Measurements from ENCODE around the gene ATP6V0E1. TPM values are rescaled to one million over a fixed set of nuclear protein-coding genes. Genes with fewer than 3 reads are reported as not detected.
"Not testable (repeated sequence)": the region's sequence is repeated elsewhere in the genome, so short reads cannot be mapped to it uniquely, and the experiment has no call there.

The ATP6V0E1 gene
- total RNA-seq, 1 experiment from 2014 or later, result 304 TPM

GRCh38 chr5:173035904-173036707, 52.5 kb downstream of the ATP6V0E1 start:
- DNase-seq (ENCODE audit: low spot score), result no peak

- DNase-seq (ENCODE audit: low spot score), result no peak
Measured at GRCh38 chr5:173039188-173039587, 55.6 kb downstream of the ATP6V0E1 start.

DNA sequence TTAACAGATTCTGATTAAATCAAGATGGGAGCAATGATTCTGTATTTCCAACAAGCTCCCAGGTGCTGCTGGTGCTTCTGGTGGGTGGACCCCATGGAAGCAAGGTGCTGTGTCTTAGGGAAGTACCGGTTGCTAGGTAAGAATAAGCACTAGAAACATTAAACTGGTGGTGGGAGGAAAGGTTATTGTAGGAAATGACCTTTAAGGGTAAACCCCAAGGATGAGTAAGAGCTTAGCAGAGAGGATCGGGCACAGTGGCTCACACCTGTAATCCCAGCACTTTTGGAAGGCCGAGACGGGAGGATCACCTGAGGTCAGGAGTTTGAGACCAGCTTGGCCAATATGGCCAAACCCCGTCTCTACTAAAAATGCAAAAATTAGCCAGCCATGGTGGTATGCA, 56.4 kb downstream of the ATP6V0E1 start:
- DNase-seq (ENCODE audit: low spot score), result no peak

GRCh38 chr5:173041881-173042762, 58.6 kb downstream of the ATP6V0E1 start:
- DNase-seq (ENCODE audit: low spot score), result no peak

GRCh38 chr5:173042763-173043107, 59.2 kb downstream of the ATP6V0E1 start:
- DNase-seq (ENCODE audit: low spot score), result no peak

- no peak for DNase-seq (ENCODE audit: low spot score)
Measured at GRCh38 chr5:173045474-173045873, 61.9 kb downstream of the ATP6V0E1 start.

GRCh38 chr5:173047096-173047837, 63.7 kb downstream of the ATP6V0E1 start:
- not testable (repeated sequence) for DNase-seq (ENCODE audit: low spot score)

- no peak for DNase-seq (ENCODE audit: low spot score)
Measured at GRCh38 chr5:173047838-173048105, 64.2 kb downstream of the ATP6V0E1 start.

GRCh38 chr5:173050791-173051190, 67.2 kb downstream of the ATP6V0E1 start:
- no peak for DNase-seq (ENCODE audit: low spot score)

GRCh38 chr5:173051746-173052145, 68.2 kb downstream of the ATP6V0E1 start:
- no peak for DNase-seq (ENCODE audit: low spot score)

- DNase-seq (ENCODE audit: low spot score), result no peak
Measured at GRCh38 chr5:173053041-173053440, 69.5 kb downstream of the ATP6V0E1 start.

DNA sequence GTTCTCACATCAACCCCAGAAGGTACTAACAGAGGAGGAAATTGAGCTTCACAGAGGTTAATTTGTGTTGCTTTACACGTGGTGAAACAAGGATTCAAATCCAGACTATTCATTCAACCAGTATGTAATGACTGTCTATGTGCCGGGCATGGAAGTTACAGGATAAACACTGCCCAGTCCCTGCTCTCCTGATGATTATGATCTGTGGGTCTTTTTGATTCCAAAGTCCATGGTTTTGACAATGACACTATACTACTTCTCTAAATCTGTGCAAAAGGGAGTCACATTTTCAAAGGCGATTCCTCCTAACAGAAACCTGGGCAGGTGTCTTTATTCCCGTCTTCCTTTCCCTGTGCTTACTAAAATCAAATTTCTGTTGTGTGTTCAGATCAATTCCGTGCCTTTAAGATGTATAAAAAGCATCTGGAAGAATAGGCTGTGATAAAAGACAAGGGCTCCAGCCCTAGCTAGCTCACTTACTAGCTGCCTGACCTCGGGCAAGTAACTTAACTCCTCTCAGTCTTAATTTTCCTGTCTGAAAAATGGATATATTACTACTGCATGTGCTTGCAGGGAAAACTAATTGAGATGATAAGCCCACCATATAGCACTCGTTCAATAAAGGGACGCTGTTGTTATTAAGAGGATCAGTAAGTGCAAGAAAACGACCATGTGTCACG, 71.6 kb downstream of the ATP6V0E1 start:
- no peak for DNase-seq (ENCODE audit: low spot score)

- no peak for DNase-seq (ENCODE audit: low spot score)
Measured at GRCh38 chr5:173055722-173055982, 72.1 kb downstream of the ATP6V0E1 start.

- peak; percentile 92 for DNase-seq (ENCODE audit: low spot score)
Measured at GRCh38 chr5:173055983-173056782, 72.6 kb downstream of the ATP6V0E1 start, which contains the start of gene CREBRF. TSS of gene CREBRF (plus strand) at chr5:173056352. CDS start at chr5:173080776, 24,424 bp downstream.

GRCh38 chr5:173056783-173057061, 73.2 kb downstream of the ATP6V0E1 start:
- no peak for DNase-seq (ENCODE audit: low spot score)

- DNase-seq (ENCODE audit: low spot score), result peak; percentile 96
Measured at GRCh38 chr5:173057062-173057924, 73.7 kb downstream of the ATP6V0E1 start.

DNA sequence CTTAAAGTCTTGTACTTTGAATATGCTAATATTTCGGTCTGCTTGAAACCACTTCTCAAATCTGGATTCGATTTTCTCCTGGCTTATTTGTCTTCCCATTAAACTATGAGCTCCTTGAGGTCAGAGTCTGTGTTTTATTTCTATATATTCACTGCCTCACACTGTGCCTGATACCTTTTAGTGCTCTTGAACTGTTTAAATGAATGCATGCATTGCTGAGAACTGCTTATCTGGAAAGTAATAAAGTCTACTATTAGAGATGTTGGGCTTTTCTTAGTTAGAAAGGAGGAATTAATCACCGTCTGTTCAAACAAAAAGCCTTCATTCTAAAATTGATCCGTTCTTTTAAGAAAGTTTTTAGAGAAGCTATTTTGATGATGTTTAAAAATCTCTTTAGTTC, 78.6 kb downstream of the ATP6V0E1 start:
- DNase-seq (ENCODE audit: low spot score), result no peak

- DNase-seq (ENCODE audit: low spot score), result no peak
Measured at GRCh38 chr5:173065155-173065554, 81.6 kb downstream of the ATP6V0E1 start.

- DNase-seq (ENCODE audit: low spot score), result no peak
Measured at GRCh38 chr5:173069671-173070070, 86.1 kb downstream of the ATP6V0E1 start.

DNA sequence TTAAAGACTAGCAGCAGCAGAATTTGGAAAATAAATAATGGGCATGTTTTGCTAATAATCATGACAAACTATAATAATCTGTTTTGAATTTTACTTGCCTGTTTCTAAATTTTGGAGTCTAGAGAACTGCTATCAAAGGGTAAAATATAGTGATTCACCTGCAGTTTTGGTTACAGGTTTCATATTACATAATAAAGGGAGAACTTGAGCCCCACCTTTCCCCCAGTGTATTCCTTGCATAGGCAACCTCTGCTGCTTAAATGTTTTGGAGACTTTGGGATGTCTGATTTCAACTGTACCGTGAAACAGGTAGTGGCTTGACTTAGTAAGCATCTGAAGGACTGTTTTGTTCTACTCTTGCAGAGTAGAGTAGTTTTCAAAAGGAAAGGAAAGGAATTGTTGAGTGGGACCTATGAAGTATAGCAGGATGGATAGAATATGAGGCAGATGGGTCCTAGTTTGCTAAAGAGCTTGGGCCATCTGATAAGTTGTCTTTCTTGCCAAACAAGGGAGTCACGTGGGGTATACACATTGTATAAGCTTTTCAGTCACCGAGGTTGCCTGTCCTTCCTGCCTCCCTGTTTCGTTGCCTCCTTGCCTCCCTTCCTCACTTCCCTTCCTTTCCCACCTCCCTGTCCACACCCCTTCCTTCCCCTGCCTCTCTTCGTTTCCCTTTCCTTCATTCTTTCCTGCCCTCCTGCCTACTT, 91.7 kb downstream of the ATP6V0E1 start:
- no peak for DNase-seq (ENCODE audit: low spot score)

Data from H4 (cell line).